ENCODE measurements around the gene MARCHF9.
"Not testable (repeated sequence)": the region's sequence is repeated elsewhere in the genome, so short reads cannot be mapped to it uniquely, and the experiment has no call there.

MARCHF9 gene

DNA sequence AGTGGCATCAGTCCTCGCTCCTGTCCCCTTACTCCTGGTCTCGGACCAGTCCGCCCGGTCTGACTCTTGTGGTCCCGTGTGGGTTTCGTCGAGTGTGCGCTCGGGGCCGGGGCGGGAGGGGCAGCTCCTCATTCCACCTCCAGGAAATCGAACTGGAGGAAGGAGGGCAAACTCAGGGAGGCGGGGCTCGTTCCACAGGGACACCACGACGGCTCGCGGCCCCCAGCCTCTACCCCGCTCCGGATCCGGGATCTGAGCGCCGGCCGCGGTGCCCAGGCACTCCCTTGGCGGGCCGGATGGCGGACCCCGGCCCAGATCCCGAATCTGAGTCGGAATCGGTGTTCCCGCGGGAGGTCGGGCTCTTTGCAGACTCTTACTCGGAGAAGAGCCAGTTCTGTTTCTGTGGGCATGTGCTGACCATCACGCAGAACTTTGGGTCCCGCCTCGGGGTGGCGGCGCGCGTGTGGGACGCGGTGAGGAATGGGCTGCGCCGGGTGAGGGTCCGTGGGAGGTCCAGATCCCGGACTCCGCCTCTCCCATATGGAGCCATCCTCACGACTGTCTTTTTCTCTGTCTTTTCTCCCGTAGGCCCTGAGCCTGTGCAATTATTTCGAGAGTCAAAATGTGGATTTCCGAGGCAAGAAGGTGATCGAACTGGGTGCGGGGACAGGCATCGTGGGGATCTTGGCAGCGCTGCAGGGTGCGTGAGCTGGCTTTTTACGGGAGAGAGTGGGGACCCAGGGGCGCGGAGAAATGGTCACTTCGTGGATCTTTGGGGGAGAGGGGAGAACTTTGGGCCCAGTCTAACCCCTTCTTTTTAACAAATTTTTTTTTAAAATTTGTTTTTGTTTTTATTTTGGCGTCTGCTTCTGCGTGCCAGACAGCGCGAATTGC is 17.8 kb downstream of the MARCHF9 start, which contains the start of gene EEF1AKMT3:
Gene EEF1AKMT3, plus strand, starts transcription at position 186 of the 894 bp plus-strand sequence. Its CDS starts 111 bp downstream, at position 297.
- no peak for DNase-seq

DNA sequence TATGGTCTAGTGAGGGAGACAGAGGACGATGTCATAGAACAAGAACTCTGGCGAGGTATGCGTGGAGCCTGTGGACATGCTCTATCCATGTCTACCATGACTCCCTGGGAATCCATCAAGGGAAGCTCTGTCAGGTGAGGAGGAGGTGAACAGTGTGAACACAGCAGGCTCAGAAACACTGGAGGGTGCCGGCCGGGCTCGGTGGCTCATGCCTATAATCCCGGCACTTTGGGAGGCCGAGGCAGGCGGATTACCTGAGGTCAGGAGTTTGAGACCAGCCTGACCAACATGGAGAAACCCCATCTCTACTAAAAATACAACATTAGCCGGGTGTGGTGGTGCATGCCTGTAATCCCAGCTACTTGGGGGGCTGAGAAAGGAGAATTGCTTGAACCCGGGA is 19.7 kb downstream of the MARCHF9 start:
- not testable (repeated sequence) for DNase-seq

DNA sequence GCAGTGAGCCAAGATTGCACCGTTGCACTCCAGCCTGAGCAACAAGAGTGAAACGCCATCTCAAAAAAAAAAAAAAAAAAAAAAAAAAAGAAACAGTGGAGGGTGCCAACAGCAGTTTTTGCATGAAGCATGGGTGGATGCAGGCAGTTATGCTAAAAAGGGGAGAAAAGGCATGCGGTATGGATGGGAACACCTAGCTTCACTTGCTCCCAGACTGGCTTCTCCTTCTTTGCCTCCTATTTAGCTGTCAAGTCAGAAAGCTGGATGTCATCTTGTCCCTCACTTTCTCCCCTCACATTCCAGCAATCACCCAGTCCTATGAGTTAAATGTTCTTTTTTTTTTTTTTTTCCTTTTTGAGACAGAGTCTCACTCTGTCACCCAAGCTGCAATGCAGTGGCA is 20.1 kb downstream of the MARCHF9 start:
- DNase-seq, result no peak

- no peak for DNase-seq
Measured at GRCh38 chr12:57775563-57776246, 20.8 kb downstream of the MARCHF9 start.

- DNase-seq, result no peak
Measured at GRCh38 chr12:57776247-57776587, 21.3 kb downstream of the MARCHF9 start.

GRCh38 chr12:57777367-57777766 is 22.5 kb downstream of the MARCHF9 start:
- DNase-seq, result no peak

- DNase-seq, result no peak
Measured at GRCh38 chr12:57777911-57778310, 23.0 kb downstream of the MARCHF9 start.

GRCh38 chr12:57779736-57780135 is 24.8 kb downstream of the MARCHF9 start:
- DNase-seq, result no peak

DNA sequence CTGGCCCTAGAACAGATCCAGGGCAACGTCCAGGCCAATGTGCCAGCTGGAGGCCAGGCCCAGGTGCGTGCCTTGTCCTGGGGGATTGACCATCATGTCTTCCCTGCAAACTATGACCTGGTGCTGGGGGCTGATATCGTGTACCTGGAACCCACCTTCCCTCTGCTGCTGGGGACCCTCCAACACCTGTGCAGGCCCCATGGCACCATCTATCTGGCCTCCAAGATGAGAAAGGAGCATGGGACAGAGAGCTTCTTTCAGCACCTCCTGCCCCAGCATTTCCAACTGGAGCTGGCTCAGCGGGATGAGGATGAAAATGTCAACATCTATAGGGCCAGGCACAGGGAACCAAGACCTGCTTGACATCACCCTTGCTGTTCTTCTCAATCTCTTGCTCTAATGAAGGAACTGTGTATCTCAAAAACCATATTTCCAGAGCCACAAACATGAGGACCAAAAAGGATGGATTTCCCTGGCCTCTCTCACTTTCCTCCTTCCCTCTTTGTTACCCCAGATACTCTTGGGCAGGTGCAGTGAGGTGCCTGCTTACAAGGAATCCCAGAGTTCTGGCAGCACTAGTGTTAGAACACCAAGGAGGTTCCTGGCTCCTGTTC is 25.5 kb downstream of the MARCHF9 start:
- no peak for DNase-seq

GRCh38 chr12:57781244-57781643 is 26.3 kb downstream of the MARCHF9 start:
- no peak for DNase-seq

DNA sequence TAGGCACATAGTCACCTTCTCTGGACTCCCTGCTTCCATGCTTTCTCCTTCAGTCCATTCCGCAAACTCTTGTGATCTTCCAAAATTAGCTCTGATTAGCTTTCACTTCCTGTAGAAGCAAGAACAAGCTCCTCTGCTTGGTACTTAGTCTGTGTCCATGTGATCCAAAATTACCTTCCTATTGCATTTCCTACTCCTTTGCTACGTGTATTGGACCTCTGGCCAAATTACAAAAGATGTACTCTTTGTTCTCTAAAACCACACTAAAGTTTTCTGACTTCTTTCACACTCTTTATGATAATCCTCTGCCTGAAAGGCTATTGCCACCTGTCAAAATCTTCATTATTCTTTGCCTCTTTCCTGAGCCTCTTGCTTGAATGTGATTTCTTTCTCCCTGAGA is 26.9 kb downstream of the MARCHF9 start:
- no peak for DNase-seq

DNA sequence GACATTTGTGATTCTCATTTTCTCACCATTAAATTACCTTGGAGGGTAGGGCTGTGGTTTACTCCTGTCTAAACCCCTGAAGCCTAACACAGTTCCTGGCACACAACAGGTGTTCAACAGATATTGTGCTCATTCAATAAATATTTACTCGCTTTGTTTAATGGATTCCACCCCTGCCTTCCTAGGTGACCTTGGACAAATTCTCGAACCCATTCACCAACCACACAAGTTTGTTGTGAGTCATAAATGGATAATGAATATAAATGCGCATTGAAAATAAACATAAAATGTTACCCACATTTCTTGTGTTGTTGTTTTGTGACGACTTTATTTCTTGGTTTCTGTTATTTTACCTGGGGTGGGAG is 27.3 kb downstream of the MARCHF9 start:
- no peak for DNase-seq

- DNase-seq, result peak; percentile 98
Measured at GRCh38 chr12:57782608-57783465, 27.9 kb downstream of the MARCHF9 start, which contains the start of gene TSFM. TSS of gene TSFM (plus strand) at chr12:57782787. CDS start at chr12:57782802, 15 bp downstream.

GRCh38 chr12:57783466-57783801 is 28.5 kb downstream of the MARCHF9 start:
- no peak for DNase-seq

- no peak for DNase-seq
Measured at GRCh38 chr12:57783861-57784260, 29.0 kb downstream of the MARCHF9 start.

- no peak for DNase-seq
Measured at GRCh38 chr12:57793920-57794319, 39.0 kb downstream of the MARCHF9 start.

GRCh38 chr12:57795354-57795753 is 40.5 kb downstream of the MARCHF9 start:
- no peak for DNase-seq

DNA sequence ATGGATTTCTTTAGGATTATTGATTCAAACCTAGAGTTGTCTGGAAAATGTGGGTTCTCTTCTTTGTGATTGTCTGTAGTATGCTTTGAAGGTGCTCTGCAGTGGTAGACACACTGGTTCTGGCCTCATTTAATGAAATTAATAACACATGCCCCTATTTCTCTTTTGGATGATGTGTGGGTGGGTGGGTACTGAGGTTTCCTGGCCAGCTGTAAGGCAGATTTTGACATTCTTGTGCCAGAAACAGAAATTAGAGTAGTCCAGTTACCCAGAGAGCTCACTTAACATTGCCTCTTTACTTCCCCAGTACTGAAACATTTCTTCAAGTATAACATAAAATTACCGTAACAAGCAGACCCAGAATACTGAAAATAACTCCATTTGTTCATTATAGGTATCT is 42.1 kb downstream of the MARCHF9 start:
- no peak for DNase-seq

DNA sequence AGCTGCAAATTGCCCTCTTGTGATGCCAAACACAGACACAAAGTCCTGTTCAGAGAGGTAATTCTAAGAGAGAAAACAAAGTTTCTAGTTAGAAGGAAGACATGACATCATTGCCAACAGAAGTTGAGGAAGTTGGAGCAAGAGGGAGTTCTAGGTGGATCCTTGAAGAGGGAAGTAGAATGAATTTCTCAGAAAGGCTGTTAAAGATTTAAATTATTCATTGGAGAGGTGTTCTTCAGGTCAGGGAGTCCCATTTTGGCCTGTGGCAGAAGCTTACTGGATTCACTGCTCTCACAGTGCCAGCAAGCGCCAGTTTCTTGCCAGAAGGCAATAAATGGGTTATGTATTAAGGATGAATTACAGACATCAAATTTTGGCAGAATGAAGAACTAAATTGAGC is 43.0 kb downstream of the MARCHF9 start:
- DNase-seq, result no peak

- no peak for DNase-seq
Measured at GRCh38 chr12:57800965-57801364, 46.1 kb downstream of the MARCHF9 start.

GRCh38 chr12:57802607-57803006 is 47.7 kb downstream of the MARCHF9 start:
- no peak for DNase-seq

GRCh38 chr12:57803319-57803893 is 48.5 kb downstream of the MARCHF9 start:
- peak; percentile 26 for DNase-seq

GRCh38 chr12:57806677-57807076 is 51.8 kb downstream of the MARCHF9 start:
- DNase-seq, result no peak

Measured in activated CD8-positive, alpha-beta memory T cell treated with anti-CD3 and anti-CD28 coated beads, Interleukin-2, amount 50 U/mL, for 4 hours (primary cell).